SK-N-SH (cell line): ENCODE measurements around the gene C5orf24. TPM values are rescaled to one million over a fixed set of nuclear protein-coding genes. Genes with fewer than 3 reads are reported as not detected.

Source experiments
- CTCF ChIA-PET: fragments of 300-600, 350-600 bp; formaldehyde crosslinking; extraction: SDS; loops from one replicate; lab custom pipeline; 2021; lab: Yijun Ruan, JAX
- POLR2A ChIA-PET: fragments of 350-600 bp; sonication (Branson Sonifier 250); formaldehyde crosslinking; extraction: SDS; loops from one replicate; lab custom pipeline; 2020; ENCODE audit warnings: antibody characterized with exemption, inconsistent platforms; lab: Yijun Ruan, JAX
- DNase-seq: peaks from one replicate; pipeline ENCODE4 v3.0.0; 2012
- H2AFZ ChIP-seq: fragments of 200-600 bp; sonication (generic); 2 replicates; pipeline ENCODE4 v1.8.1; 2016; ENCODE audit warnings: antibody characterized with exemption, mild to moderate bottlenecking, low read depth
- H3F3A ChIP-seq: fragments of 200-600 bp; sonication (generic); replicated peaks from 2 replicates; pipeline ENCODE3; 2016; ENCODE audit warnings: antibody characterized with exemption, mild to moderate bottlenecking; ENCODE audit not compliant: insufficient read depth
- H3K27ac ChIP-seq, 2 experiments: fragments of 200-500 bp in 1 of 2; fragments of 200-600 bp in 1 of 2; sonication (Bioruptor generic) in 1 of 2; sonication (generic), shearing (Covaris generic) in 1 of 2; 2 replicates each; pipeline versions ENCODE4 v1.5.1 to v1.6.1; 2014 to 2016; ENCODE audit warnings: low read depth in 2 of 2, inconsistent platforms in 1 of 2, low read length in 1 of 2, mild to moderate bottlenecking in 1 of 2, mixed read lengths in 1 of 2
- H3K27me3 ChIP-seq: fragments of 200-600 bp; sonication (generic), shearing (Covaris generic); 2 replicates; pipeline ENCODE4 v1.6.1; 2016; ENCODE audit warnings: mixed run types; ENCODE audit not compliant: insufficient read depth
- H3K36me3 ChIP-seq, 2 experiments: fragments of 200-500 bp in 1 of 2; fragments of 200-600 bp in 1 of 2; sonication (Bioruptor generic) in 1 of 2; sonication (generic) in 1 of 2; replicated peaks in 1 of 2; 2 replicates each; pipeline versions ENCODE3 to v1.5.1; 2014 to 2016; ENCODE audit warnings: low read length in 1 of 2, mild to moderate bottlenecking in 1 of 2; ENCODE audit not compliant: insufficient read depth in 2 of 2, control insufficient read depth in 1 of 2
- H3K4me1 ChIP-seq, 2 experiments: fragments of 200-500 bp in 1 of 2; fragments of 200-600 bp in 1 of 2; sonication (Bioruptor generic) in 1 of 2; sonication (generic), shearing (Covaris generic) in 1 of 2; 2 replicates each; pipeline versions ENCODE4 v1.5.1 to v1.6.1; 2014 to 2016; ENCODE audit warnings: low read depth in 1 of 2, low read length in 1 of 2, mixed run types in 1 of 2; ENCODE audit not compliant: insufficient read depth in 2 of 2, control insufficient read depth in 1 of 2
- H3K4me2 ChIP-seq: fragments of 200-600 bp; sonication (generic), shearing (Covaris generic); 2 replicates; pipeline ENCODE4 v1.6.1; 2017; ENCODE audit warnings: mixed run types
- H3K4me3 ChIP-seq, 2 experiments: fragments of 200-500 bp in 1 of 2; fragments of 200-600 bp in 1 of 2; sonication (Bioruptor generic) in 1 of 2; sonication (generic), shearing (Covaris generic) in 1 of 2; 2 replicates each; pipeline versions ENCODE4 v1.5.1 to v1.8.1; 2014 to 2016; ENCODE audit warnings: low read depth in 2 of 2, inconsistent platforms in 1 of 2, low read length in 1 of 2, mild to moderate bottlenecking in 1 of 2, mixed read lengths in 1 of 2, moderate library complexity in 1 of 2
- H3K79me2 ChIP-seq: fragments of 200-600 bp; sonication (generic); 2 replicates; pipeline ENCODE4 v1.8.1; 2017; ENCODE audit warnings: mild to moderate bottlenecking; ENCODE audit not compliant: insufficient read depth
- H3K9ac ChIP-seq: fragments of 200-600 bp; sonication (generic); 2 replicates; pipeline ENCODE4 v1.6.1; 2017; ENCODE audit warnings: mixed run types
- H3K9me2 ChIP-seq: fragments of 200-600 bp; sonication (generic); 2 replicates; pipeline ENCODE4 v1.6.1; 2017; ENCODE audit warnings: mixed run types
- H3K9me3 ChIP-seq: fragments of 200-600 bp; sonication (generic); 2 replicates; pipeline ENCODE4 v1.6.1; 2017; ENCODE audit warnings: mixed run types, mild to moderate bottlenecking, moderate library complexity
- H4K20me1 ChIP-seq: fragments of 200-600 bp; sonication (generic); 2 replicates; pipeline ENCODE4 v1.6.1; 2017; ENCODE audit warnings: mild to moderate bottlenecking, mixed run types; ENCODE audit not compliant: insufficient read depth
- EZH2phosphoT487 ChIP-seq: fragments of 200-600 bp; sonication (generic); IDR thresholded peaks from 2 replicates; pipeline ENCODE4 v1.6.1; 2017; ENCODE audit warnings: low read depth, mixed run types, mild to moderate bottlenecking, antibody characterized with exemption, moderate library complexity, borderline replicate concordance
- FOXM1 ChIP-seq: IDR thresholded peaks from 2 replicates; pipeline ENCODE4 v1.4.0; 2012; ENCODE audit warnings: low read depth, mild to moderate bottlenecking
- MAX ChIP-seq: IDR thresholded peaks from 2 replicates; pipeline ENCODE4 v1.4.0; 2012; ENCODE audit warnings: low read depth
- MEF2A ChIP-seq: IDR thresholded peaks from 2 replicates; pipeline ENCODE4 v1.4.0; 2012; ENCODE audit warnings: low read depth, borderline replicate concordance
- NFIC ChIP-seq: IDR thresholded peaks from 2 replicates; pipeline ENCODE4 v1.4.0; 2012; ENCODE audit warnings: borderline replicate concordance
- POLR2AphosphoS5 ChIP-seq: IDR thresholded peaks from 2 replicates; pipeline ENCODE4 v1.6.1; 2012; ENCODE audit warnings: low read depth, low read length
- RAD21 ChIP-seq: IDR thresholded peaks from 2 replicates; pipeline ENCODE4 v1.6.1; 2012; ENCODE audit warnings: mild to moderate bottlenecking, low read length
- REST ChIP-seq: IDR thresholded peaks from 2 replicates; pipeline ENCODE4 v1.6.1; 2012; ENCODE audit warnings: mild to moderate bottlenecking, low read depth, low read length, moderate library complexity
- RFX5 ChIP-seq: IDR thresholded peaks from 2 replicates; pipeline ENCODE4 v1.6.1; 2012; ENCODE audit warnings: mild to moderate bottlenecking, improper control_type of control experiment, low read length
- TCF12 ChIP-seq: IDR thresholded peaks from 2 replicates; pipeline ENCODE4 v1.4.0; 2012
- USF1 ChIP-seq: IDR thresholded peaks from 2 replicates; pipeline ENCODE4 v1.4.0; 2012; ENCODE audit warnings: low read depth, borderline replicate concordance
- ZBTB33 ChIP-seq: IDR thresholded peaks from 2 replicates; pipeline ENCODE4 v1.4.0; 2012; ENCODE audit warnings: low read depth, borderline replicate concordance
- WGBS: methylation state at CpG from one replicate; pipeline ENCODE4 v1.1.6; 2017; ENCODE audit warnings: low lambda C conversion rate; 5-methylcytosine and 5-hydroxymethylcytosine counted together
- polyA plus RNA-seq, 3 experiments: library from polyadenylated mRNA; depleted of rRNA; stranded (reverse); fragments of >200 nt; gene quantifications; 2 replicates each; pipeline ENCODE4 v1.2.3, GENCODE V29; 2012

C5orf24 gene
- polyA plus RNA-seq, 1 of the 3 experiments (the other 2 are of a cell fraction), result 21.8 TPM

- Histone ChIP-seq H3K9me2 (no peaks in the 10 kb centered on the region), H3K27me3 (no peaks in the 10 kb centered on the region), H3K79me2 (no peaks in the 10 kb centered on the region), H3K9me3 (no peaks in the 10 kb centered on the region), H3K27ac (no peak overlapping the region), H4K20me1 (no peaks in the 10 kb centered on the region), H3K9ac (no peak overlapping the region), H3K4me3 (no peak overlapping the region), H3K4me2 (no peak overlapping the region), H3F3A (no peaks in the 10 kb centered on the region), H3K36me3 (peaks cover 48 to 82% of the 10 kb centered on the region in 2 experiments), H3K4me1 (peaks cover 0 to 5% of the 10 kb centered on the region in 2 experiments; a peak in 1 of 4 replicates), H2AFZ (no peak overlapping the region)
- TF ChIP-seq RAD21 (no peak), TCF12 (no peak), FOXM1 (no peak), NFIC (no peak), REST (no peak), POLR2AphosphoS5 (no peak), MAX (no peak), RFX5 (no peak), MEF2A (no peak), ZBTB33 (no peak), USF1 (no peak), EZH2phosphoT487 (no peak)
- ChIA-PET POLR2A (no interaction called here), CTCF (interaction anchor here (0.6 kb wide), 1 partner anchor 386 kb away, joined by 3 read pairs; no protein-coding TSS in a partner anchor)
- no peak for DNase-seq
- WGBS, result 97% methylated on average over 4 of the region's 4 CpGs
Measured at GRCh38 chr5:134819407-134819963, 26.3 kb upstream of the C5orf24 start.
